Neural progenitor cell (in vitro differentiated cells): Measurements from ENCODE around the gene MSRB1. TPM values are rescaled to one million over a fixed set of nuclear protein-coding genes. Genes with fewer than 3 reads are reported as not detected.

Experiments used
- DNase-seq: peaks from one replicate; pipeline ENCODE4 v3.0.0-alpha.2; 2016; ENCODE audit warnings: low spot score
- H2AFZ ChIP-seq: fragments of 200-600 bp; sonication (generic); replicated peaks from 2 replicates; pipeline ENCODE4 v1.6.1; 2016; ENCODE audit warnings: antibody characterized with exemption
- H3F3A ChIP-seq: fragments of 200-600 bp; sonication (generic); 2 replicates; pipeline ENCODE4 v1.6.1; 2016; ENCODE audit warnings: antibody characterized with exemption, low read depth
- H3K27ac ChIP-seq: fragments of 200-600 bp; sonication (generic); 2 replicates; pipeline ENCODE4 v1.5.1; 2016; ENCODE audit warnings: mild to moderate bottlenecking
- H3K27me3 ChIP-seq: fragments of 200-600 bp; sonication (generic); 2 replicates; pipeline ENCODE4 v1.6.1; 2016; ENCODE audit warnings: mild to moderate bottlenecking, moderate library complexity
- H3K36me3 ChIP-seq: fragments of 200-600 bp; sonication (generic); 2 replicates; pipeline ENCODE4 v1.5.1; 2016
- H3K4me1 ChIP-seq: fragments of 200-600 bp; sonication (generic); 2 replicates; pipeline ENCODE4 v1.6.1; 2016; ENCODE audit warnings: mixed run types
- H3K4me2 ChIP-seq: fragments of 200-600 bp; sonication (generic); 2 replicates; pipeline ENCODE4 v1.6.1; 2016
- H3K4me3 ChIP-seq: fragments of 200-600 bp; sonication (generic); 2 replicates; pipeline ENCODE4 v1.5.1; 2016
- H3K79me2 ChIP-seq: fragments of 200-600 bp; sonication (generic); 2 replicates; pipeline ENCODE4 v1.6.1; 2016; ENCODE audit warnings: low read depth
- H3K9ac ChIP-seq: fragments of 200-600 bp; sonication (generic); 2 replicates; pipeline ENCODE4 v1.6.1; 2016
- H3K9me3 ChIP-seq: fragments of 200-600 bp; sonication (generic); 2 replicates; pipeline ENCODE4 v1.5.1; 2016; ENCODE audit warnings: low read depth
- H4K20me1 ChIP-seq: fragments of 200-600 bp; sonication (generic); 2 replicates; pipeline ENCODE4 v1.6.1; 2016; ENCODE audit warnings: low read depth
- H3K27ac Mint-ChIP-seq: 3 replicates; pipeline ENCODE4 v1.8.0; 2021; ENCODE audit warnings: mixed read lengths
- H3K27me3 Mint-ChIP-seq: 2 replicates; pipeline ENCODE4 v1.8.0; 2022; ENCODE audit warnings: low read depth, mild to moderate bottlenecking, inconsistent platforms, moderate library complexity, mixed read lengths; ENCODE audit not compliant: insufficient read depth
- H3K36me3 Mint-ChIP-seq: 3 replicates; pipeline ENCODE4 v1.8.0; 2021; ENCODE audit warnings: mixed read lengths
- H3K4me1 Mint-ChIP-seq: 3 replicates; pipeline ENCODE4 v1.8.0; 2021; ENCODE audit warnings: mixed read lengths
- H3K4me3 Mint-ChIP-seq: 3 replicates; pipeline ENCODE4 v1.8.0; 2021; ENCODE audit warnings: mild to moderate bottlenecking, moderate library complexity, mixed read lengths
- H3K9me3 Mint-ChIP-seq: 3 replicates; pipeline ENCODE4 v1.8.0; 2020; ENCODE audit warnings: mixed read lengths
- EZH2 ChIP-seq: fragments of 200-600 bp; sonication (generic); IDR thresholded peaks from 2 replicates; pipeline ENCODE4 v1.6.1; 2017; ENCODE audit warnings: antibody characterized with exemption, mild to moderate bottlenecking, moderate library complexity
- EZH2phosphoT487 ChIP-seq: fragments of 200-600 bp; sonication (generic); IDR thresholded peaks from 2 replicates; pipeline ENCODE4 v1.6.1; 2017; ENCODE audit warnings: antibody characterized with exemption
- total RNA-seq: library from RNA; depleted of rRNA; stranded (reverse); fragments of >200 nt; gene quantifications from 2 replicates; pipeline ENCODE4 v1.2.3, GENCODE V29; 2015; ENCODE audit warnings: low replicate concordance
- TF ChIP-seq, protein P1 (sequence below): fragments of 200-600 bp; sonication (generic); IDR thresholded peaks from 2 replicates; pipeline ENCODE4 v1.5.1; 2017; ENCODE audit warnings: antibody characterized with exemption, mild to moderate bottlenecking

MSRB1 gene
- total RNA-seq, 1 donor from 2014 or later, result 26.9 TPM

DNA sequence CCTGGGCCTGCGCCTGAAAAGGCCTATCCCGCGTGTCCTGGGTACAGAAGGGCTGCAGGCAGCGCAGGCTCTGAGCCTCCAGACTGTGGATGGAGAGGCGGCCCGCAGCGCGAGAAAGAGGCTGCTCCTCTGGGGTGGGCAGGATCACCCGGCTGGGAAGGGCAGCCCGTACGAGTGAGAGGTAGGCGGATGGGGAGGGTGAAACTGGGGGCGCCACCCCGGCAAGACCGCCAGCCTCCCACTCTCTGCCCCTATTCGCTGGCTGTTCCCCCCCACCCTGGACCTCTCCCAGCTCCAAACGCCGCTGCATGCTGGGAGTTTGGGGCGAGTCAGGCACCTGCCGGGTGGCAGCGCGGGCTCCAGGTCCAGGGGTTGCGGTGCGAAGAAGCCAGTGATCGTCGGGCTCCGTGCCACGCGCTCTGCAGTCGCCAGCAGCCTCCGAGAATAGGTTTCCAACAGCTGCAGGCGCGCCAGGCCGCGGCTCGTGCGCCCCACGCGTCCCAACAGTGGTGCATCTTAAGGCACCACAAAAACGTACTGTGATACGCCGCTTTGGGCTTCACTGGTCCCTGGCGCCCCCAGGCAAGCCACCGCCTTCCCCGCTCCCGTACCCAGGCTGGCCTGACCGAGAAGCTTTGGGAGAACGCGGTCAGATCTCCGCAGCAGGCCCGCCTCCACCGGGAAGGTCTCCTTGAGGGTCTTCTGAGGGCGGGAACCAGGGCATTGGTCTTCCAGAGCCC lies 37.2 kb upstream of the MSRB1 start:
- Histone ChIP-seq H3F3A (peaks cover 26% of the 10 kb centered on the region), H3K27ac (no peak overlapping the region), H3K9me3 (no peaks in the 10 kb centered on the region), H3K36me3 (no peaks in the 10 kb centered on the region), H4K20me1 (peaks cover 44% of the 10 kb centered on the region), H3K9ac (no peak overlapping the region), H3K4me2 (peak overlapping the region; percentile 77), H2AFZ (no peak overlapping the region), H3K79me2 (peaks cover 10% of the 10 kb centered on the region), H3K4me1 (peaks cover 36% of the 10 kb centered on the region), H3K4me3 (peak overlapping the region; percentile 25), H3K27me3 (peaks cover 56% of the 10 kb centered on the region)
- no peaks in the 10 kb centered on the region for H3K9me3 Mint-ChIP-seq
- H3K27ac Mint-ChIP-seq, result no peak overlapping the region
- DNase-seq, result peak; percentile 49
- TF ChIP-seq, protein P1, sequence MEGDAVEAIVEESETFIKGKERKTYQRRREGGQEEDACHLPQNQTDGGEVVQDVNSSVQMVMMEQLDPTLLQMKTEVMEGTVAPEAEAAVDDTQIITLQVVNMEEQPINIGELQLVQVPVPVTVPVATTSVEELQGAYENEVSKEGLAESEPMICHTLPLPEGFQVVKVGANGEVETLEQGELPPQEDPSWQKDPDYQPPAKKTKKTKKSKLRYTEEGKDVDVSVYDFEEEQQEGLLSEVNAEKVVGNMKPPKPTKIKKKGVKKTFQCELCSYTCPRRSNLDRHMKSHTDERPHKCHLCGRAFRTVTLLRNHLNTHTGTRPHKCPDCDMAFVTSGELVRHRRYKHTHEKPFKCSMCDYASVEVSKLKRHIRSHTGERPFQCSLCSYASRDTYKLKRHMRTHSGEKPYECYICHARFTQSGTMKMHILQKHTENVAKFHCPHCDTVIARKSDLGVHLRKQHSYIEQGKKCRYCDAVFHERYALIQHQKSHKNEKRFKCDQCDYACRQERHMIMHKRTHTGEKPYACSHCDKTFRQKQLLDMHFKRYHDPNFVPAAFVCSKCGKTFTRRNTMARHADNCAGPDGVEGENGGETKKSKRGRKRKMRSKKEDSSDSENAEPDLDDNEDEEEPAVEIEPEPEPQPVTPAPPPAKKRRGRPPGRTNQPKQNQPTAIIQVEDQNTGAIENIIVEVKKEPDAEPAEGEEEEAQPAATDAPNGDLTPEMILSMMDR, result no peak
- TF ChIP-seq EZH2 (peak; percentile 79), EZH2phosphoT487 (peak; percentile 48)
- peaks cover 23% of the 10 kb centered on the region for H3K4me1 Mint-ChIP-seq
- no peaks in the 10 kb centered on the region for H3K36me3 Mint-ChIP-seq
- peaks cover 24% of the 10 kb centered on the region for H3K27me3 Mint-ChIP-seq
- no peak overlapping the region for H3K4me3 Mint-ChIP-seq

DNA sequence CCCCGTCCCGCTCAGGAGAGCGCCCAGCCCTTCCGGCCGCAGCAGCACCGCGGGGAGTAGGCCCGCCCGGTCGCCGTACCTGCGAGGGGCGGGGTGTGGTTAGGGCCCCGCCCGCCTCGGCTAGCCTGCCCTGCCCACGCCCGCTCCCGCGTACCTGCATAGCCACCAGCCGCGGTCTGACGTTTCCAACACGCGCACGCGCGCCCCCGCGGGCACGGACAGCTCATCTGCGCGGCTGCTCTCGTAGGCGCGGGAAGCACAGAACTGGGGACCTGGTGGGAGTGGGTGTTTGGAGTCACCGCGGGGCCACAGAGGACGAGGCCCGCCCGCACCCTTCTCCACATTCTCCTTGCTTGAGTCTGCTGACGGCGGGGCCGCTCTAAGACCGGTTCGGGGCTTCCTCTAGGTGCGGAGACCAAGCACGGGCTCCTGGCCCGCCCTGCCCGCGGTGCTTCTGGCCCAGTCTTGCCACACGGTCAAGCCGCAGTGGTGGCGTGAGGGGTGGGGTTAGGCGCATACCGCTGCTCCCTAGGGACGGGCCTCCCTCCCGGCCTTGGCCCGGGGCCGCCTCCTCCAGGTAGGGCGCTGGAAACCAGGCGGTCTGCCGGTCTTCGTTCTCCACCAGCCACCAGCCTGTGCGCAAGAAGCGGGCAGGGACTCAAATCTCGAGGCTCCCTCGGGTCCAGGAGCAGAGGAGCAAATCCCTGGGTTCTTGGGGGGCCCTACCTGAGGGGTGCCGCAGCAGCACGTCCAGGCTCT lies 36.5 kb upstream of the MSRB1 start:
- peak overlapping the region; percentile 77 for H3K4me2 ChIP-seq
- peaks cover 30% of the 10 kb centered on the region for H3K4me1 ChIP-seq
- H3K79me2 ChIP-seq, result peaks cover 3% of the 10 kb centered on the region
- Mint-ChIP-seq H3K27me3 (peaks cover 24% of the 10 kb centered on the region), H3K9me3 (no peaks in the 10 kb centered on the region), H3K27ac (no peak overlapping the region), H3K4me3 (no peak overlapping the region), H3K36me3 (peaks cover 3% of the 10 kb centered on the region), H3K4me1 (peaks cover 16% of the 10 kb centered on the region)
- no peaks in the 10 kb centered on the region for H3K36me3 ChIP-seq
- H3K27me3 ChIP-seq, result peaks cover 56% of the 10 kb centered on the region
- peaks cover 44% of the 10 kb centered on the region for H4K20me1 ChIP-seq
- no peak overlapping the region for H3K27ac ChIP-seq
- H2AFZ ChIP-seq, result no peak overlapping the region
- H3K9ac ChIP-seq, result no peak overlapping the region
- H3K4me3 ChIP-seq, result peak overlapping the region; percentile 25
- peak; percentile 52 for DNase-seq
- TF ChIP-seq EZH2phosphoT487, result peak; percentile 83
- TF ChIP-seq EZH2, result peak; percentile 86
- TF ChIP-seq, protein P1, result no peak
- H3K9me3 ChIP-seq, result no peaks in the 10 kb centered on the region
- H3F3A ChIP-seq, result peaks cover 26% of the 10 kb centered on the region

DNA sequence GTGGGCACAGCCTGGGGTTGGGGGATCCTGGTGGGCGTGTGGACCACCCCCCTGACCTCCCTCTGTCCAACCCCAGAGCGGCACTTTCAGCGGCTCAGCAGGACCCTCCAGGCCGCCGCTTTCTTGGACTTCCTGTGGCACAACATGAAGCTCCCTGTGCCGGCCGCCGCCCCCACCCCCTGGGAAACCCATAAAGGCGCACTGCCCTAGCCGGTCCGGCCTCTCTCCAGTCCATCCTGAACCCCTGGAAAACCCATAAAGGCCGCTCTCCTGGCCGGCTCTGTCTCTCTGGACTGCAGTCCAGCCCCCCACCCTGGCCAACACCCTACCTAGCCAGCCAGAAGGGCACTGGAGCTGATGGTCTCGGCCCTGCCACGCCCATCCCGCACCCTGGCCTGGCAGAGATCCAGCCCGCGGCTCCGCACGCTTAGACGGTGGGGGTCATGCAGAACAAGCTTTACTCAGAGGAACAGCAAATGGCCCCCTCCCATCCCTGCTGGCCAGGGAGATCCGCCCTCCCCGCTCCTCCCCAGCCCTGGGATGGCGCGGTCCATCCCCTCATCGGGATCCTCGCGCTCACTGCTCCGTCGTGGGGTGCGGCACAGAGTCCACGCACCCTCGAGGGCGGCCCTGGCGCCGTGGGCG lies 35.6 kb upstream of the MSRB1 start:
- Mint-ChIP-seq H3K27me3 (peaks cover 24% of the 10 kb centered on the region), H3K27ac (no peak overlapping the region), H3K9me3 (no peaks in the 10 kb centered on the region), H3K4me1 (peaks cover 16% of the 10 kb centered on the region), H3K36me3 (peaks cover 3% of the 10 kb centered on the region), H3K4me3 (no peak overlapping the region)
- H3K4me3 ChIP-seq, result peak overlapping the region; percentile 25
- peaks cover 56% of the 10 kb centered on the region for H3K27me3 ChIP-seq
- peaks cover 3% of the 10 kb centered on the region for H3K79me2 ChIP-seq
- H3K4me1 ChIP-seq, result peaks cover 30% of the 10 kb centered on the region
- DNase-seq, result no peak
- peak overlapping the region; percentile 77 for H3K4me2 ChIP-seq
- no peak overlapping the region for H2AFZ ChIP-seq
- TF ChIP-seq, protein P1, result no peak
- TF ChIP-seq EZH2, result no peak
- TF ChIP-seq EZH2phosphoT487, result no peak
- peaks cover 24% of the 10 kb centered on the region for H3F3A ChIP-seq
- no peak overlapping the region for H3K9ac ChIP-seq
- no peaks in the 10 kb centered on the region for H3K36me3 ChIP-seq
- no peak overlapping the region for H3K27ac ChIP-seq
- H3K9me3 ChIP-seq, result no peaks in the 10 kb centered on the region
- H4K20me1 ChIP-seq, result peaks cover 47% of the 10 kb centered on the region
